Measurements from ENCODE around the gene PROSER2. TPM values are rescaled to one million over a fixed set of nuclear protein-coding genes. Genes with fewer than 3 reads are reported as not detected.

PROSER2 gene
- total and polyA plus RNA-seq, 2 donors (not counting 3 experiments of a cell fraction or from before 2014, with no cell fraction given) = 5.9 to 22.6 TPM

DNA sequence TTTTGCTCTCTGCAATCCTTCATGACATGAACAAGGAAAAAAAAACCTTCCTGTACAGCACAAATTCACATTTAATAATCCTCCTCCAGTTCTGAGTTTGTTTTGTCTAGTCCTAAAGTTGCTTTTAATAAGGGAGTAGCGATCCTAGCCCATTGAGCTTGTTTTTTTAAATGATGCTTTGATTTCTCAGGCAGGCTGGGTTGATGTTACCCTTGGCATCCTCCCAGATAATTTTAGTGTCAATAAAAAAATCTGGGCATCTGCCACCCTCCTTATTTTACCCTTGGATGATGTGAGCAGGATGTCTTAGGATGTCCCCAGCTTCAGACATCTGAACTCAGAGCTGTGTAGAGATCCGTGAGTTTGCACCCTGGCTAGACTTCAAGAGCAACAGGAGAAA, 33.9 kb upstream of the PROSER2 start:
- TF ChIP-seq FOS (IDR thresholded peaks at IDR 0.05; ENCODE audit: borderline replicate concordance, insufficient read depth, low read length) (no peak), MYC (IDR thresholded peaks at IDR 0.05; ENCODE audit: low read depth, low read length) (no peak), EZH2 (IDR thresholded peaks at IDR 0.05; ENCODE audit: borderline replicate concordance, low read depth, low read length, severe bottlenecking) (no peak)
- TF ChIP-seq, protein P1, sequence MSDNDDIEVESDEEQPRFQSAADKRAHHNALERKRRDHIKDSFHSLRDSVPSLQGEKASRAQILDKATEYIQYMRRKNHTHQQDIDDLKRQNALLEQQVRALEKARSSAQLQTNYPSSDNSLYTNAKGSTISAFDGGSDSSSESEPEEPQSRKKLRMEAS (IDR thresholded peaks at IDR 0.05; ENCODE audit: insufficient read depth, insufficient read length) = no peak
- Histone ChIP-seq H3K9ac (replicated peaks; ENCODE audit: extremely low read depth, insufficient read depth, low read length) (no peak overlapping the region), H3K9me1 (replicated peaks; ENCODE audit: control insufficient read depth, extremely low read depth, insufficient read depth, low read length) (no peaks in the 10 kb centered on the region), H3K4me2 (ENCODE audit: insufficient read depth, low read length) (no peak overlapping the region), H3K27me3 (ENCODE audit: control insufficient read depth in 2 of 2, insufficient read depth in 2 of 2, low read length in 2 of 2) (peaks cover 4% of the 10 kb centered on the region in 2 experiments), H3K36me3 (ENCODE audit: control insufficient read depth in 2 of 2, extremely low read depth in 1 of 2, insufficient read depth in 2 of 2, low read length in 2 of 2) (no peaks in the 10 kb centered on the region), H3K4me1 (ENCODE audit: control insufficient read depth, extremely low read depth, insufficient read depth, low read length) (peaks cover 5% of the 10 kb centered on the region), H3K9me3 (replicated peaks; ENCODE audit: control insufficient read depth, insufficient read depth, low read length) (no peaks in the 10 kb centered on the region), H3K79me2 (ENCODE audit: control insufficient read depth, insufficient read depth, low read length) (no peaks in the 10 kb centered on the region), H3K4me3 (replicated peaks in 1 of 3; ENCODE audit: insufficient read depth in 1 of 3, low read depth in 1 of 3, low read length in 3 of 3) (no peak overlapping the region), H4K20me1 (replicated peaks; ENCODE audit: control insufficient read depth, extremely low read depth, insufficient read depth, low read length) (no peaks in the 10 kb centered on the region), H3K27ac (ENCODE audit: insufficient read depth, low read depth, low read length) (no peak overlapping the region), H2AFZ (ENCODE audit: low read depth, low read length) (no peak overlapping the region)
- ChIA-PET CTCF (interaction anchor here (0.6 to 3.9 kb wide), 6 partner anchors 10 to 197 kb away, joined by 3 to 43 read pairs (median 7); no protein-coding TSS in a partner anchor), POLR2A (no interaction called here)
- DNase-seq (ENCODE audit: low read depth, low spot score) (no peak), FAIRE-seq (no peak)
- dilution Hi-C loops (cut with MboI; ENCODE audit: extremely low pct_ligation_motif_present, low sequenced_read_pairs) (no loop called here), intact Hi-C loops (cut with micrococcal nuclease) (no loop called here)
- no TSS peak for BruUV-seq (replicated peaks)

DNA sequence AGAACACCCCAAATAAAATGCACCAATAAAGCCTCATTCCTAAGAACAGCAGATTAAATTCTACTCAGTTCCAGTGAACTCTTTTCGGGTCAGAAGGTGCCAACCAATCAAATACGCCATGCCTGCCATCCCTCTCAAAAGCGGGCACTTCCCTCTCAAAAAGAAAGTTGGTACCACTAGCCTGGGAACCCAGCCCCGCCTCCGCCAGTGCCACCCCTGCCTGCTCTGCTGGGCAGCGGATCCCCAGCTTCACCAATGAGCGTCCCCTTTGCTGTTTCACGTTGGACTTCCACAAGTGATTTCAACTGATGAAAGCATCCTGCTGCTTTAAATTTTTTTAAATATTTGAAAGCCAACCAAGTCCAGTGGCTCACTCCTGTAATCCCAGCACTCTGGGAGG, 33.2 kb upstream of the PROSER2 start:
- no peak for FAIRE-seq

More for the DNA sequence above, 33.2 kb upstream of the PROSER2 start:
- no peak overlapping the region for H3K4me3 ChIP-seq (replicated peaks in 1 of 3; ENCODE audit: insufficient read depth in 1 of 3, low read depth in 1 of 3, low read length in 3 of 3)
- DNase-seq (ENCODE audit: low read depth, low spot score) = no peak
- ChIA-PET POLR2A (interaction anchor here (0.5 kb wide), 1 partner anchor 280 kb away, joined by 3 read pairs; no protein-coding TSS in a partner anchor), CTCF (interaction anchor here (0.8 to 3.9 kb wide), 5 partner anchors 9 to 197 kb away, joined by 3 to 43 read pairs (median 10); no protein-coding TSS in a partner anchor)
- peaks cover 5% of the 10 kb centered on the region for H3K4me1 ChIP-seq (ENCODE audit: control insufficient read depth, extremely low read depth, insufficient read depth, low read length)
- no TSS peak for BruUV-seq (replicated peaks)
- no peaks in the 10 kb centered on the region for H3K9me1 ChIP-seq (replicated peaks; ENCODE audit: control insufficient read depth, extremely low read depth, insufficient read depth, low read length)
- H3K27ac ChIP-seq (ENCODE audit: insufficient read depth, low read depth, low read length) = no peak overlapping the region
- H3K27me3 ChIP-seq (ENCODE audit: control insufficient read depth in 2 of 2, insufficient read depth in 2 of 2, low read length in 2 of 2) = peaks cover under 1 to 4% of the 10 kb centered on the region in 2 experiments
- H3K9me3 ChIP-seq (replicated peaks; ENCODE audit: control insufficient read depth, insufficient read depth, low read length) = no peaks in the 10 kb centered on the region
- no peak overlapping the region for H3K4me2 ChIP-seq (ENCODE audit: insufficient read depth, low read length)
- intact Hi-C loops (cut with micrococcal nuclease) = loop anchor here (5.0 to 10.0 kb wide), 2 partner anchors 132 to 405 kb away; partner anchors contain the start of genes CDC123 and NUDT5
- H3K36me3 ChIP-seq (ENCODE audit: control insufficient read depth in 2 of 2, extremely low read depth in 1 of 2, insufficient read depth in 2 of 2, low read length in 2 of 2) = no peaks in the 10 kb centered on the region
- H2AFZ ChIP-seq (ENCODE audit: low read depth, low read length) = no peak overlapping the region
- no peak overlapping the region for H3K9ac ChIP-seq (replicated peaks; ENCODE audit: extremely low read depth, insufficient read depth, low read length)
- no peaks in the 10 kb centered on the region for H4K20me1 ChIP-seq (replicated peaks; ENCODE audit: control insufficient read depth, extremely low read depth, insufficient read depth, low read length)
- H3K79me2 ChIP-seq (ENCODE audit: control insufficient read depth, insufficient read depth, low read length) = no peaks in the 10 kb centered on the region
- dilution Hi-C loops (cut with MboI; ENCODE audit: extremely low pct_ligation_motif_present, low sequenced_read_pairs) = no loop called here
- TF ChIP-seq, protein P1 (IDR thresholded peaks at IDR 0.05; ENCODE audit: insufficient read depth, insufficient read length) = no peak
- TF ChIP-seq, protein P2, sequence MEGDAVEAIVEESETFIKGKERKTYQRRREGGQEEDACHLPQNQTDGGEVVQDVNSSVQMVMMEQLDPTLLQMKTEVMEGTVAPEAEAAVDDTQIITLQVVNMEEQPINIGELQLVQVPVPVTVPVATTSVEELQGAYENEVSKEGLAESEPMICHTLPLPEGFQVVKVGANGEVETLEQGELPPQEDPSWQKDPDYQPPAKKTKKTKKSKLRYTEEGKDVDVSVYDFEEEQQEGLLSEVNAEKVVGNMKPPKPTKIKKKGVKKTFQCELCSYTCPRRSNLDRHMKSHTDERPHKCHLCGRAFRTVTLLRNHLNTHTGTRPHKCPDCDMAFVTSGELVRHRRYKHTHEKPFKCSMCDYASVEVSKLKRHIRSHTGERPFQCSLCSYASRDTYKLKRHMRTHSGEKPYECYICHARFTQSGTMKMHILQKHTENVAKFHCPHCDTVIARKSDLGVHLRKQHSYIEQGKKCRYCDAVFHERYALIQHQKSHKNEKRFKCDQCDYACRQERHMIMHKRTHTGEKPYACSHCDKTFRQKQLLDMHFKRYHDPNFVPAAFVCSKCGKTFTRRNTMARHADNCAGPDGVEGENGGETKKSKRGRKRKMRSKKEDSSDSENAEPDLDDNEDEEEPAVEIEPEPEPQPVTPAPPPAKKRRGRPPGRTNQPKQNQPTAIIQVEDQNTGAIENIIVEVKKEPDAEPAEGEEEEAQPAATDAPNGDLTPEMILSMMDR (IDR thresholded peaks at IDR 0.05; ENCODE audit: extremely low read depth in 1 of 2, insufficient read depth in 1 of 2, low read depth in 1 of 2, low read length in 2 of 2) = no peak
